Endothelial cell (in vitro differentiated cells): ENCODE results near the gene NOXRED1. TPM values are rescaled to one million over a fixed set of nuclear protein-coding genes. Genes with fewer than 3 reads are reported as not detected.

Experiments
- DNase-seq: peaks from one replicate; pipeline ENCODE4 v3.0.0; 2021; ENCODE audit warnings: low spot score
- H3K27ac Mint-ChIP-seq: one replicate; pipeline ENCODE4 v1.8.0; 2021; ENCODE audit warnings: mixed read lengths, inconsistent platforms; ENCODE audit not compliant: unreplicated experiment
- H3K27me3 Mint-ChIP-seq: one replicate; pipeline ENCODE4 v1.8.0; 2021; ENCODE audit warnings: mild to moderate bottlenecking, moderate library complexity, mixed read lengths, inconsistent platforms; ENCODE audit not compliant: unreplicated experiment
- H3K36me3 Mint-ChIP-seq: one replicate; pipeline ENCODE4 v1.8.0; 2021; ENCODE audit warnings: mild to moderate bottlenecking, low read depth, mixed read lengths, inconsistent platforms; ENCODE audit not compliant: unreplicated experiment
- H3K4me1 Mint-ChIP-seq: one replicate; pipeline ENCODE4 v1.8.0; 2021; ENCODE audit warnings: mild to moderate bottlenecking, mixed read lengths, inconsistent platforms; ENCODE audit not compliant: unreplicated experiment
- H3K4me3 Mint-ChIP-seq: one replicate; pipeline ENCODE4 v1.8.0; 2021; ENCODE audit warnings: mild to moderate bottlenecking, mixed read lengths, inconsistent platforms; ENCODE audit not compliant: unreplicated experiment
- H3K9me3 Mint-ChIP-seq: one replicate; pipeline ENCODE4 v1.8.0; 2021; ENCODE audit warnings: mixed read lengths, inconsistent platforms; ENCODE audit not compliant: unreplicated experiment
- total RNA-seq: library from RNA; stranded (reverse); fragmentation: NEBNext Ultra II Directional; extraction: Animal tissue kit (Norgen Biotek cat#: 25700); gene quantifications from one replicate; pipeline ENCODE4 v1.2.1, GENCODE V29; 2021; ENCODE audit not compliant: unreplicated experiment
- TF ChIP-seq, protein P1 (sequence below): fragments of 200-600 bp; sonication (generic); IDR thresholded peaks from one replicate; pipeline ENCODE4 v1.5.0; 2021; ENCODE audit warnings: antibody characterized with exemption; ENCODE audit not compliant: unreplicated experiment

Gene NOXRED1
- total RNA-seq, 1 donor from 2014 or later: 0.49 TPM

DNA sequence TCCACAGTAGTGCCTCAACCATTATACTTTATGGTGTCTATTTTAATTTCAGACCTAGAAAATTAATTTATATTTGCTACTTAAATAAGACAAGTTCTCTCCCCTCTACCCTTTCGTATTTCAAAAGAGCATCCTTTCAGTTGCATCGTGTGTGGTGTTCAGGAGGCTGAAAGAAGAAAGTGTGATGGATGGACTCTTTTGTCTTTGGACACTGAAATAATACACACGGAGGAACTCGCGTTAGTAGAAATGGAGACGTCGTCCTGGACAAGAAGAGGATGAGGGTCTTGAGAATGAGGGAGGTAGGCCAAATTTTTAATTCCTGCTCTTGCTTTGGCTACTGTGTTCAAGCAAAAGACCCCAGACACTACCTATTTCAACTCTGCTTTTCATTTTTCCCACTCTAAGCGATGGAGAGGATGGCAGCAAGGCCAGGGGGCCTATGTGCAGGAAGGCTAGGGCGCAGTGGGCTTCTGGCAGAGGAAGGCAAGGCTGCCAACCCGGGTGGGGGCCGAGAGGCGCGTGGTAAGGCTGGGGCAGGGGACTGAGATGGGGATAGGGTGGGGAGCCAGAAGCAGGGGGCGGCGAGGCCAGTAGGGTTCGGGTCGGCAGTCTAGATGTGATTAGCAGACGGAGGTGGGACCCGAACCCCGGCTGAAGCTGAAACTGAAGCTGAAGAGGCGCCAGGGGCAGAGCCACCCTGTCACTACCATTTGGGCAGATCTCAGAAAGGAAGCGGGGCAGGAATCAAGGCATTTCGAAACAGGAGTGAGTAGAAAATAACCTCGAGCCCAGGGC, 47.2 kb downstream of the NOXRED1 start:
- H3K4me3 Mint-ChIP-seq: peak overlapping the region; percentile 89
- TF ChIP-seq, protein P1, sequence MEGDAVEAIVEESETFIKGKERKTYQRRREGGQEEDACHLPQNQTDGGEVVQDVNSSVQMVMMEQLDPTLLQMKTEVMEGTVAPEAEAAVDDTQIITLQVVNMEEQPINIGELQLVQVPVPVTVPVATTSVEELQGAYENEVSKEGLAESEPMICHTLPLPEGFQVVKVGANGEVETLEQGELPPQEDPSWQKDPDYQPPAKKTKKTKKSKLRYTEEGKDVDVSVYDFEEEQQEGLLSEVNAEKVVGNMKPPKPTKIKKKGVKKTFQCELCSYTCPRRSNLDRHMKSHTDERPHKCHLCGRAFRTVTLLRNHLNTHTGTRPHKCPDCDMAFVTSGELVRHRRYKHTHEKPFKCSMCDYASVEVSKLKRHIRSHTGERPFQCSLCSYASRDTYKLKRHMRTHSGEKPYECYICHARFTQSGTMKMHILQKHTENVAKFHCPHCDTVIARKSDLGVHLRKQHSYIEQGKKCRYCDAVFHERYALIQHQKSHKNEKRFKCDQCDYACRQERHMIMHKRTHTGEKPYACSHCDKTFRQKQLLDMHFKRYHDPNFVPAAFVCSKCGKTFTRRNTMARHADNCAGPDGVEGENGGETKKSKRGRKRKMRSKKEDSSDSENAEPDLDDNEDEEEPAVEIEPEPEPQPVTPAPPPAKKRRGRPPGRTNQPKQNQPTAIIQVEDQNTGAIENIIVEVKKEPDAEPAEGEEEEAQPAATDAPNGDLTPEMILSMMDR: no peak
- H3K27ac Mint-ChIP-seq: peak overlapping the region; percentile 85
- DNase-seq: peak; percentile 4
- H3K27me3 Mint-ChIP-seq: peaks cover 5% of the 10 kb centered on the region
- H3K9me3 Mint-ChIP-seq: no peaks in the 10 kb centered on the region
- no peaks in the 10 kb centered on the region for H3K36me3 Mint-ChIP-seq
- peaks cover 12% of the 10 kb centered on the region for H3K4me1 Mint-ChIP-seq

DNA sequence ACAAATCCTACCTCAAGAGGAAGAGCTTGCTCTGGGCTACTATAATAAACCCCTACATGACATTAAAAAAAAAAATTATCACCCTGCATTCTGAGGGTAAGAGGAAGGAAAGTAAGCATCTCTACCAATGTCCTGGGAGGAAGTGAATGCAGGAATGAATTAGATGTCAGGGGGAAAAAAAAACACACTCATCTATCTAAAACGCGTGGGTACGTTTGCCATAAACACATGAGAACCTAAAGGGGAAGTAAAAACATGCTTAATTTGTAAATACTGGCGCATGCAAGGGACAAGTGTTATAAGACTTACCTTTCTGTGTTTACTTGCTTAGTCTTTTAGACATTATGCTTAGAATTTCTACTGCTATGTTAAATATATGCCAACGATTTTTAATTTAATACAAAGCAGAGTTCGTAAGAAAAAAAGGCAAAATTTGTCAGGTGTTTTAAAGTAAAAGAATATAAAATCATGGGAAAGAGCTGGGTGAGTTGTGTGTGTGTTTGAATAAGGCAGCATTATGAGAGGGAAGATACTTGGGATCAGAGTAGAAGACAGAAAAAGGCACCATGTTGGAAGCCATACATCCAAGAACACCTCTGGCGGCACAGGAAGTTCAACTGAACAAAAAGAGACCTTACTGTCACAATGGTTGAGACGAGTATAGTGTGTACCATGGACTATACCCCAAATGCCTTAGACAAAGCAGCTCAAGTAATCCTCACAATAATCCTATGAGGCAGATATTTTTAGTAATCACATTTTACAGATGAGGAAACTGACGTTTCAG, 48.0 kb downstream of the NOXRED1 start:
- H3K36me3 Mint-ChIP-seq: no peaks in the 10 kb centered on the region
- peak overlapping the region; percentile 77 for H3K4me3 Mint-ChIP-seq
- no peak overlapping the region for H3K27ac Mint-ChIP-seq
- peaks cover 3% of the 10 kb centered on the region for H3K27me3 Mint-ChIP-seq
- TF ChIP-seq, protein P1: no peak
- H3K4me1 Mint-ChIP-seq: peaks cover 12% of the 10 kb centered on the region
- H3K9me3 Mint-ChIP-seq: no peaks in the 10 kb centered on the region
- DNase-seq: no peak

DNA sequence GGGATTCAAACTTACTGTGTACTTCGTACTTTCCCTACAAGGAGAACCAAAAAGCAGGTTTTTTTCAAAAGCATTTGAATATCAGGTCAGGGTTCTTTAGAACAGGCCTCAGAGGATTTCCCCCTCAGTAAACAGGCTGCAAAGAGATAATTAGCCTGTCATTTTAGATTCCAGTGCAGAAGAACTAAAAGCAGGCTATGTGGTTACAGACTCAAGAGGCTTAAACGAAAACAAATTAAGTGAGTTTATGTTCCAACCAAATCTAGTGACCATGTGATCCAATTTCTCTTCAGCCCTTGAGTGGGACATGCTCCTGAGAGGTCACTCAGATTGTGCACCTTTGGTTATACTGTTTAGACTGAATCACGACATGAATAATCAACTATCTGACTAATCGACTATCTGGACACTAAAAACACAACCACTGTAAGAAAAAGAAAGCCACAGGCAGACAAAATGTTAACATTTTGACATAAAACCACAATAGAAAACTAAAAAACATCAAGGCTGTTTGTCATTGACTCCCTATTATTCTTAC, 51.0 kb downstream of the NOXRED1 start:
- Mint-ChIP-seq H3K27me3 (peaks cover 3% of the 10 kb centered on the region), H3K4me3 (no peak overlapping the region), H3K36me3 (no peaks in the 10 kb centered on the region), H3K4me1 (peaks cover 19% of the 10 kb centered on the region), H3K27ac (no peak overlapping the region), H3K9me3 (no peaks in the 10 kb centered on the region)
- no peak for DNase-seq
- TF ChIP-seq, protein P1: no peak

DNA sequence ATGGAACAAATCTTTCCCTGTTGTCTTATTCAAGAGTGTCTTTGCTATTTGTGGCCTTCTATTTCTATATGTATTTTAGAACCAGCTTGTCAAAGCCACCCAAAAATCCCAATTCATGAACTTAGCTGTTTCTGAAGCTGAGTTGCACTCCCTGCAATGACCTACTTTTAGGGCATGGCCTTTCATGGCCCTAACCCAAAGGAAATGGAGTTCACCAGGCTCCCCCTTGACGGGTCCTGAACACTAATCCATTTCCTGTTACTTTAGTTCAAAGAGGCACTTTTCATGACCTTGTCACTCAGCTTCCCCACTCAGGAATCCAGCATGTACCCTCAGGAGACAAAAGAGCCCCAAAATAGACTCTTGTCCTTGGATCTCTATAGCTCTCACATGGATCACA, 54.0 kb downstream of the NOXRED1 start:
- H3K4me1 Mint-ChIP-seq: peaks cover 8% of the 10 kb centered on the region
- H3K9me3 Mint-ChIP-seq: no peaks in the 10 kb centered on the region
- TF ChIP-seq, protein P1: no peak
- no peak overlapping the region for H3K4me3 Mint-ChIP-seq
- H3K27ac Mint-ChIP-seq: no peak overlapping the region
- H3K27me3 Mint-ChIP-seq: no peaks in the 10 kb centered on the region
- DNase-seq: no peak
- no peaks in the 10 kb centered on the region for H3K36me3 Mint-ChIP-seq

DNA sequence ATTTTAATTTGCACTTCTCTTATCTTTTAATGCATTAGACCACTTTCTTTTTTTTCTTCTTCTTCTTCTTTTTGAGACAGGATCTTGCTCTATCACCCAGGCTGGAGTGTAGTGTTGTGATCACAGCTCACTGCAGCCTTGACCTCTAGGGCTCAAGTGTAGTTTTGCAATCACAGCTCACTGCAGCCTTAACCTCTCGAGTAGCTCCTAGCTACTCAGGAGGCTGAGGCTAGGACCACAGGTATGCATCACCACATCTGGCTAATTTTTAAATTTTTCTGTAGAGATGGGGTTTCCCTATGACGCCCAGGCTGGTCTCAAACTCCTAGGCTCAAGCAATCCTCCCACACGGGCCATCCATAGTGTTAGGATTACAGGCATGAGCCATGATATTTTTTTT, 59.2 kb downstream of the NOXRED1 start:
- peaks cover 2% of the 10 kb centered on the region for H3K4me1 Mint-ChIP-seq
- H3K9me3 Mint-ChIP-seq: no peaks in the 10 kb centered on the region
- H3K27me3 Mint-ChIP-seq: no peaks in the 10 kb centered on the region
- H3K4me3 Mint-ChIP-seq: no peak overlapping the region
- no peak overlapping the region for H3K27ac Mint-ChIP-seq
- no peak for DNase-seq
- no peaks in the 10 kb centered on the region for H3K36me3 Mint-ChIP-seq
- TF ChIP-seq, protein P1: no peak
